Neural progenitor cell (in vitro differentiated cells): ENCODE data around the gene GALK1. TPM values are rescaled to one million over a fixed set of nuclear protein-coding genes. Genes with fewer than 3 reads are reported as not detected.

Source experiments
- DNase-seq: peaks from one replicate; pipeline ENCODE4 v3.0.0-alpha.2; 2016; ENCODE audit warnings: low spot score
- H2AFZ ChIP-seq: fragments of 200-600 bp; sonication (generic); replicated peaks from 2 replicates; pipeline ENCODE4 v1.6.1; 2016; ENCODE audit warnings: antibody characterized with exemption
- H3F3A ChIP-seq: fragments of 200-600 bp; sonication (generic); 2 replicates; pipeline ENCODE4 v1.6.1; 2016; ENCODE audit warnings: antibody characterized with exemption, low read depth
- H3K27ac ChIP-seq: fragments of 200-600 bp; sonication (generic); 2 replicates; pipeline ENCODE4 v1.5.1; 2016; ENCODE audit warnings: mild to moderate bottlenecking
- H3K27me3 ChIP-seq: fragments of 200-600 bp; sonication (generic); 2 replicates; pipeline ENCODE4 v1.6.1; 2016; ENCODE audit warnings: mild to moderate bottlenecking, moderate library complexity
- H3K36me3 ChIP-seq: fragments of 200-600 bp; sonication (generic); 2 replicates; pipeline ENCODE4 v1.5.1; 2016
- H3K4me1 ChIP-seq: fragments of 200-600 bp; sonication (generic); 2 replicates; pipeline ENCODE4 v1.6.1; 2016; ENCODE audit warnings: mixed run types
- H3K4me2 ChIP-seq: fragments of 200-600 bp; sonication (generic); 2 replicates; pipeline ENCODE4 v1.6.1; 2016
- H3K4me3 ChIP-seq: fragments of 200-600 bp; sonication (generic); 2 replicates; pipeline ENCODE4 v1.5.1; 2016
- H3K79me2 ChIP-seq: fragments of 200-600 bp; sonication (generic); 2 replicates; pipeline ENCODE4 v1.6.1; 2016; ENCODE audit warnings: low read depth
- H3K9ac ChIP-seq: fragments of 200-600 bp; sonication (generic); 2 replicates; pipeline ENCODE4 v1.6.1; 2016
- H3K9me3 ChIP-seq: fragments of 200-600 bp; sonication (generic); 2 replicates; pipeline ENCODE4 v1.5.1; 2016; ENCODE audit warnings: low read depth
- H4K20me1 ChIP-seq: fragments of 200-600 bp; sonication (generic); 2 replicates; pipeline ENCODE4 v1.6.1; 2016; ENCODE audit warnings: low read depth
- H3K27ac Mint-ChIP-seq: 3 replicates; pipeline ENCODE4 v1.8.0; 2021; ENCODE audit warnings: mixed read lengths
- H3K27me3 Mint-ChIP-seq: 2 replicates; pipeline ENCODE4 v1.8.0; 2022; ENCODE audit warnings: low read depth, mild to moderate bottlenecking, inconsistent platforms, moderate library complexity, mixed read lengths; ENCODE audit not compliant: insufficient read depth
- H3K36me3 Mint-ChIP-seq: 3 replicates; pipeline ENCODE4 v1.8.0; 2021; ENCODE audit warnings: mixed read lengths
- H3K4me1 Mint-ChIP-seq: 3 replicates; pipeline ENCODE4 v1.8.0; 2021; ENCODE audit warnings: mixed read lengths
- H3K4me3 Mint-ChIP-seq: 3 replicates; pipeline ENCODE4 v1.8.0; 2021; ENCODE audit warnings: mild to moderate bottlenecking, moderate library complexity, mixed read lengths
- H3K9me3 Mint-ChIP-seq: 3 replicates; pipeline ENCODE4 v1.8.0; 2020; ENCODE audit warnings: mixed read lengths
- EZH2 ChIP-seq: fragments of 200-600 bp; sonication (generic); IDR thresholded peaks from 2 replicates; pipeline ENCODE4 v1.6.1; 2017; ENCODE audit warnings: antibody characterized with exemption, mild to moderate bottlenecking, moderate library complexity
- EZH2phosphoT487 ChIP-seq: fragments of 200-600 bp; sonication (generic); IDR thresholded peaks from 2 replicates; pipeline ENCODE4 v1.6.1; 2017; ENCODE audit warnings: antibody characterized with exemption
- total RNA-seq: library from RNA; depleted of rRNA; stranded (reverse); fragments of >200 nt; gene quantifications from 2 replicates; pipeline ENCODE4 v1.2.3, GENCODE V29; 2015; ENCODE audit warnings: low replicate concordance
- TF ChIP-seq, protein P1 (sequence below): fragments of 200-600 bp; sonication (generic); IDR thresholded peaks from 2 replicates; pipeline ENCODE4 v1.5.1; 2017; ENCODE audit warnings: antibody characterized with exemption, mild to moderate bottlenecking

GALK1 gene
- total RNA-seq, 1 donor from 2014 or later: 6.5 TPM

- H3K4me2 ChIP-seq: peak overlapping the region; percentile 82
- TF ChIP-seq, protein P1, sequence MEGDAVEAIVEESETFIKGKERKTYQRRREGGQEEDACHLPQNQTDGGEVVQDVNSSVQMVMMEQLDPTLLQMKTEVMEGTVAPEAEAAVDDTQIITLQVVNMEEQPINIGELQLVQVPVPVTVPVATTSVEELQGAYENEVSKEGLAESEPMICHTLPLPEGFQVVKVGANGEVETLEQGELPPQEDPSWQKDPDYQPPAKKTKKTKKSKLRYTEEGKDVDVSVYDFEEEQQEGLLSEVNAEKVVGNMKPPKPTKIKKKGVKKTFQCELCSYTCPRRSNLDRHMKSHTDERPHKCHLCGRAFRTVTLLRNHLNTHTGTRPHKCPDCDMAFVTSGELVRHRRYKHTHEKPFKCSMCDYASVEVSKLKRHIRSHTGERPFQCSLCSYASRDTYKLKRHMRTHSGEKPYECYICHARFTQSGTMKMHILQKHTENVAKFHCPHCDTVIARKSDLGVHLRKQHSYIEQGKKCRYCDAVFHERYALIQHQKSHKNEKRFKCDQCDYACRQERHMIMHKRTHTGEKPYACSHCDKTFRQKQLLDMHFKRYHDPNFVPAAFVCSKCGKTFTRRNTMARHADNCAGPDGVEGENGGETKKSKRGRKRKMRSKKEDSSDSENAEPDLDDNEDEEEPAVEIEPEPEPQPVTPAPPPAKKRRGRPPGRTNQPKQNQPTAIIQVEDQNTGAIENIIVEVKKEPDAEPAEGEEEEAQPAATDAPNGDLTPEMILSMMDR: no peak
- no peak for TF ChIP-seq EZH2
- no peak for TF ChIP-seq EZH2phosphoT487
Measured at GRCh38 chr17:75721463-75722011, 43.5 kb downstream of the GALK1 start.

GRCh38 chr17:75720656-75721462 lies 44.1 kb downstream of the GALK1 start, which contains the start of gene ITGB4:
Gene ITGB4 (plus strand): TSS chr17:75721459. CDS start chr17:75724704, 3,245 bp downstream.
- Histone ChIP-seq H3K79me2 (no peaks in the 10 kb centered on the region), H3K27ac (no peak within 1 kb of the TSS), H3F3A (peaks cover 10% of the 10 kb centered on the region), H3K27me3 (peaks cover 44% of the 10 kb centered on the region), H3K4me1 (no peaks in the 10 kb centered on the region), H3K9ac (no peak within 1 kb of the TSS), H3K4me2 (peak within 1 kb of the TSS; percentile 82), H3K4me3 (peak within 1 kb of the TSS; percentile 56), H3K9me3 (no peaks in the 10 kb centered on the region), H3K36me3 (no peaks in the 10 kb centered on the region), H4K20me1 (no peaks in the 10 kb centered on the region), H2AFZ (peak within 1 kb of the TSS; percentile 78)
- Mint-ChIP-seq H3K36me3 (no peaks in the 10 kb centered on the region), H3K9me3 (no peaks in the 10 kb centered on the region), H3K4me3 (peak within 1 kb of the TSS; percentile 77), H3K27me3 (peaks cover 42% of the 10 kb centered on the region), H3K4me1 (peaks cover 2% of the 10 kb centered on the region), H3K27ac (no peak within 1 kb of the TSS)
- TF ChIP-seq, protein P1: peak; percentile 30
- TF ChIP-seq EZH2 (peak; percentile 83), EZH2phosphoT487 (peak; percentile 70)
- DNase-seq: peak; percentile 80

More at GRCh38 chr17:75721463-75722011, 43.5 kb downstream of the GALK1 start:
- Histone ChIP-seq H3K27me3 (peaks cover 44% of the 10 kb centered on the region), H3K4me3 (peak overlapping the region; percentile 56), H3F3A (peaks cover 10% of the 10 kb centered on the region), H3K36me3 (no peaks in the 10 kb centered on the region), H3K9ac (no peak overlapping the region), H3K79me2 (no peaks in the 10 kb centered on the region), H3K4me1 (no peaks in the 10 kb centered on the region), H3K27ac (no peak overlapping the region), H2AFZ (peak overlapping the region; percentile 78), H4K20me1 (no peaks in the 10 kb centered on the region), H3K9me3 (no peaks in the 10 kb centered on the region)
- Mint-ChIP-seq H3K9me3 (no peaks in the 10 kb centered on the region), H3K4me1 (peaks cover 2% of the 10 kb centered on the region), H3K36me3 (no peaks in the 10 kb centered on the region), H3K27me3 (peaks cover 38% of the 10 kb centered on the region), H3K27ac (no peak overlapping the region), H3K4me3 (peak overlapping the region; percentile 58)
- no peak for DNase-seq

- Histone ChIP-seq H2AFZ (no peak overlapping the region), H4K20me1 (no peaks in the 10 kb centered on the region), H3F3A (peaks cover 10% of the 10 kb centered on the region), H3K4me3 (no peak overlapping the region), H3K4me2 (no peak overlapping the region), H3K9ac (no peak overlapping the region), H3K36me3 (no peaks in the 10 kb centered on the region), H3K79me2 (no peaks in the 10 kb centered on the region), H3K27ac (no peak overlapping the region), H3K27me3 (peaks cover 44% of the 10 kb centered on the region), H3K4me1 (no peaks in the 10 kb centered on the region), H3K9me3 (no peaks in the 10 kb centered on the region)
- no peak for DNase-seq
- H3K27me3 Mint-ChIP-seq: peaks cover 42% of the 10 kb centered on the region
- TF ChIP-seq, protein P1: no peak
- TF ChIP-seq EZH2 (no peak), EZH2phosphoT487 (no peak)
- peaks cover 2% of the 10 kb centered on the region for H3K4me1 Mint-ChIP-seq
- no peaks in the 10 kb centered on the region for H3K9me3 Mint-ChIP-seq
- H3K27ac Mint-ChIP-seq: no peak overlapping the region
- H3K36me3 Mint-ChIP-seq: no peaks in the 10 kb centered on the region
- no peak overlapping the region for H3K4me3 Mint-ChIP-seq
Measured at GRCh38 chr17:75719732-75720131, 45.3 kb downstream of the GALK1 start.
